HG02981 (cell line): ENCODE results near the gene TMEM144.
"Not testable (repeated sequence)": the region's sequence is repeated elsewhere in the genome, so short reads cannot be mapped to it uniquely, and the experiment has no call there.

ENCODE experiments used
- ATAC-seq: cut with Tn5 transposase; IDR thresholded peaks from one replicate; pipeline ENCODE4 v1.9.1; 2021; ENCODE audit warnings: mild to moderate bottlenecking, moderate library complexity; ENCODE audit not compliant: unreplicated experiment

The TMEM144 gene

GRCh38 chr4:158234671-158235070 is 24.4 kb downstream of the TMEM144 start:
- ATAC-seq = no peak

- ATAC-seq = no peak
Observed at GRCh38 chr4:158236304-158237030, 26.2 kb downstream of the TMEM144 start.

- ATAC-seq = no peak
Observed at GRCh38 chr4:158238575-158238974, 28.3 kb downstream of the TMEM144 start.

- no peak for ATAC-seq
Observed at GRCh38 chr4:158239196-158239595, 28.9 kb downstream of the TMEM144 start.

GRCh38 chr4:158243071-158243470 is 32.8 kb downstream of the TMEM144 start:
- no peak for ATAC-seq

GRCh38 chr4:158250321-158250720 is 40.0 kb downstream of the TMEM144 start:
- no peak for ATAC-seq

- peak; percentile 77 for ATAC-seq
Observed at GRCh38 chr4:158253350-158253980, 43.2 kb downstream of the TMEM144 start.

GRCh38 chr4:158254292-158254691 is 44.0 kb downstream of the TMEM144 start:
- ATAC-seq = no peak

GRCh38 chr4:158255727-158256324 is 45.5 kb downstream of the TMEM144 start:
- ATAC-seq = peak; percentile 73

GRCh38 chr4:158259955-158260575 is 49.8 kb downstream of the TMEM144 start:
- no peak for ATAC-seq

- ATAC-seq = no peak
Observed at GRCh38 chr4:158261480-158261879, 51.2 kb downstream of the TMEM144 start.

GRCh38 chr4:158268553-158268952 is 58.3 kb downstream of the TMEM144 start:
- ATAC-seq = no peak

- ATAC-seq = no peak
Observed at GRCh38 chr4:158274636-158275035, 64.3 kb downstream of the TMEM144 start.

- ATAC-seq = no peak
Observed at GRCh38 chr4:158277558-158277957, 67.3 kb downstream of the TMEM144 start.

- not testable (repeated sequence) for ATAC-seq
Observed at GRCh38 chr4:158279052-158279451, 68.8 kb downstream of the TMEM144 start.

GRCh38 chr4:158280856-158281255 is 70.6 kb downstream of the TMEM144 start:
- ATAC-seq = no peak

GRCh38 chr4:158282252-158282651 is 72.0 kb downstream of the TMEM144 start:
- no peak for ATAC-seq

GRCh38 chr4:158285429-158286216 is 75.3 kb downstream of the TMEM144 start:
- no peak for ATAC-seq

- ATAC-seq = no peak
Observed at GRCh38 chr4:158290912-158291311, 80.6 kb downstream of the TMEM144 start.

GRCh38 chr4:158291334-158292055 is 81.2 kb downstream of the TMEM144 start:
- no peak for ATAC-seq
